ENCODE data around the gene SEMA6A. TPM values are rescaled to one million over a fixed set of nuclear protein-coding genes. Genes with fewer than 3 reads are reported as not detected.

Gene SEMA6A
- total and polyA plus RNA-seq, 9 of the 15 experiments (the other 6 are each of a cell fraction or from before 2014, with no cell fraction given) = 0.04 to 0.42 (median 0.18) TPM; not detected in 5

DNA sequence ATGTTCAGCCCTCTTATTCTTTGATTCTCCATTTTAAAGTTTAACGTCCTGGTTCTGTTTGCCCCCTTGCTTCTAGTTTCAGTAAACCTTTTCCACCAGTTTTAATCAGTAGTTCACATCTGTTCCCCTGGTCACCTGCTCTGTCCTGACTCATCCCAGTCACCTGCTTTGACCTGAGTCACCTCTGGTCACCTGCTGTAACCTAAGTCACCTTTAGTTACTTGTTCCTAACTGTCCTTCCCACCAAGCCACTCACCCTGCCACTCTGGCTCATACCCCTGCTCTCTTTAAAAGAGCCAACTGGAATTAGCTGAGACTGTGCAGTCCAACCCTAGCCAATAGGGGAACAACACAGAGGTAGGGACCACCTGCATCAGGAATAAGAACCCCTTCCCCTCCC, 43.0 kb downstream of the SEMA6A start (continued):
- TF ChIP-seq E4F1 (CRISPR knock-in tag; IDR thresholded peaks at IDR 0.05; ENCODE audit: borderline replicate concordance) (no peak), RBM25 (IDR thresholded peaks at IDR 0.05; ENCODE audit: low read depth, low read length, severe bottlenecking) (no peak)

GRCh38 chr5:116531117-116531516, 43.5 kb downstream of the SEMA6A start:
- ChIA-PET CTCF (ENCODE audit: low intra/inter-chr PET ratio) (no interaction called here), POLR2A (no interaction called here)
- H3K27me3 ChIP-seq (ENCODE audit: control insufficient read depth in 2 of 2, insufficient read depth in 2 of 2, low read length in 2 of 2) = peaks cover 0 to 4% of the 10 kb centered on the region in 2 experiments; a peak in 1 of 5 replicates
- no peaks in the 10 kb centered on the region for H4K20me1 ChIP-seq (replicated peaks; ENCODE audit: control insufficient read depth, insufficient read depth, low read length)
- FAIRE-seq (no peak), DNase-seq (ENCODE audit: extremely low read depth in 1 of 4, low spot score in 3 of 4) (no peak), ATAC-seq (no peak)
- no peak overlapping the region for H3K4me3 ChIP-seq
- no peak overlapping the region for H3K9ac ChIP-seq (ENCODE audit: insufficient read depth in 1 of 2, low read depth in 2 of 2, low read length in 2 of 2)
- H3K36me3 ChIP-seq (ENCODE audit: control insufficient read depth, insufficient read depth, low read length) = no peaks in the 10 kb centered on the region
- no peaks in the 10 kb centered on the region for H3K79me2 ChIP-seq (ENCODE audit: control insufficient read depth, insufficient read depth, low read length)
- H3K27ac ChIP-seq (ENCODE audit: extremely low read depth, low read depth, low read length) = no peak overlapping the region
- no peak overlapping the region for H2AFZ ChIP-seq (ENCODE audit: low read depth, low read length)
- intact Hi-C loops (cut with micrococcal nuclease) = no loop called here
- 2% methylated on average over 5 of the region's 5 CpGs for WGBS (ENCODE audit: insufficient coverage, low coverage, missing lambda C conversion rate)
- no peaks in the 10 kb centered on the region for H3K9me3 ChIP-seq (replicated peaks; ENCODE audit: control insufficient read depth, insufficient read depth, low read depth, low read length)
- H3K4me2 ChIP-seq (ENCODE audit: insufficient read depth, low read length) = no peak overlapping the region
- no peaks in the 10 kb centered on the region for H3K4me1 ChIP-seq (replicated peaks in 1 of 2; ENCODE audit: control insufficient read depth in 2 of 2, insufficient read depth in 2 of 2, low read length in 2 of 2)
- in situ Hi-C loops (cut with MboI) = no loop called here
- TF ChIP-seq SRSF9 (IDR thresholded peaks at IDR 0.05; ENCODE audit: borderline replicate concordance, low read depth, low read length) = no peak
- TF ChIP-seq ZNF639 (CRISPR knock-in tag; conservative IDR thresholded peaks at IDR 0.05 in 1 of 2, IDR thresholded peaks at IDR 0.05 in 1 of 2) = no peak
- TF ChIP-seq SREBF1 (IDR thresholded peaks at IDR 0.05; ENCODE audit: borderline replicate concordance, low read depth, low read length) = no peak
- TF ChIP-seq EP400 (IDR thresholded peaks at IDR 0.05) = no peak
- no peak for TF ChIP-seq MXI1 (IDR thresholded peaks at IDR 0.05; ENCODE audit: low read depth, low read length)
- no peak for TF ChIP-seq VEZF1 (CRISPR knock-in tag; IDR thresholded peaks at IDR 0.05)
- TF ChIP-seq ZBTB9 (CRISPR knock-in tag; IDR thresholded peaks at IDR 0.05) = no peak
- BruUV-seq (replicated peaks) = no TSS peak
- H3K9me1 ChIP-seq (ENCODE audit: control insufficient read depth, insufficient read depth, low read length) = no peaks in the 10 kb centered on the region

All from K562 (cell line).